ENCODE measurements around the gene HSD11B1.

The HSD11B1 gene

DNA sequence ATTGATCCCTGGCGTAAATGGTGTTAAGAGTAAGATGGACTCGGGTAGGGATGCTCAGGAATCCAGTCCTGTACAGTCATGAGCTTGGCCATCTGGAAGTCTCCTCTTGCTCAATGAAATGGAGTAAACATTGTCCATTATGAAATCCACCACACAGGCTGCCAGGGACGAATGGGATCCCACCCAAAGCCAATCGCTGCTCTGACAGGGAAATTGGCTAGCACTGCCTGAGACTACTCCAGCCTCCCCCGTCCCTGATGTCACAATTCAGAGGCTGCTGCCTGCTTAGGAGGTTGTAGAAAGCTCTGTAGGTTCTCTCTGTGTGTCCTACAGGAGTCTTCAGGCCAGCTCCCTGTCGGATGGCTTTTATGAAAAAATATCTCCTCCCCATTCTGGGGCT lies at the start of gene HSD11B1:
TSS of gene HSD11B1 (plus strand) at position 263 of the 400 bp plus-strand sequence. CDS start at position 360, 97 bp downstream.
- Histone ChIP-seq H3K9me2 (ENCODE audit: low read depth, low read length) (no peaks in the 10 kb centered on the region), H4K20me1 (ENCODE audit: insufficient read depth, low read length) (no peaks in the 10 kb centered on the region), H3F3A (ENCODE audit: insufficient read depth, low read length) (no peaks in the 10 kb centered on the region), H3K4me3 (ENCODE audit: low read depth, low read length, poor library complexity, severe bottlenecking) (no peak within 1 kb of the TSS), H3K9me3 (ENCODE audit: low read length) (no peaks in the 10 kb centered on the region), H3K4me2 (ENCODE audit: low read length) (no peak within 1 kb of the TSS), H3K79me2 (ENCODE audit: insufficient read depth, low read length) (no peaks in the 10 kb centered on the region), H3K4me1 (ENCODE audit: insufficient read depth, low read length, severe bottlenecking) (no peaks in the 10 kb centered on the region), H3K9ac (ENCODE audit: low read length) (no peak within 1 kb of the TSS), H2AFZ (ENCODE audit: low read length) (no peak within 1 kb of the TSS), H3K27me3 (ENCODE audit: insufficient read depth, low read length) (no peaks in the 10 kb centered on the region), H3K27ac (ENCODE audit: low read depth, low read length, poor library complexity, severe bottlenecking) (no peak within 1 kb of the TSS), H3K36me3 (ENCODE audit: insufficient read depth, low read length) (no peaks in the 10 kb centered on the region)
- no peak for TF ChIP-seq EZH2 (IDR thresholded peaks at IDR 0.05; ENCODE audit: borderline replicate concordance, low read length)
- TF ChIP-seq, protein P1, sequence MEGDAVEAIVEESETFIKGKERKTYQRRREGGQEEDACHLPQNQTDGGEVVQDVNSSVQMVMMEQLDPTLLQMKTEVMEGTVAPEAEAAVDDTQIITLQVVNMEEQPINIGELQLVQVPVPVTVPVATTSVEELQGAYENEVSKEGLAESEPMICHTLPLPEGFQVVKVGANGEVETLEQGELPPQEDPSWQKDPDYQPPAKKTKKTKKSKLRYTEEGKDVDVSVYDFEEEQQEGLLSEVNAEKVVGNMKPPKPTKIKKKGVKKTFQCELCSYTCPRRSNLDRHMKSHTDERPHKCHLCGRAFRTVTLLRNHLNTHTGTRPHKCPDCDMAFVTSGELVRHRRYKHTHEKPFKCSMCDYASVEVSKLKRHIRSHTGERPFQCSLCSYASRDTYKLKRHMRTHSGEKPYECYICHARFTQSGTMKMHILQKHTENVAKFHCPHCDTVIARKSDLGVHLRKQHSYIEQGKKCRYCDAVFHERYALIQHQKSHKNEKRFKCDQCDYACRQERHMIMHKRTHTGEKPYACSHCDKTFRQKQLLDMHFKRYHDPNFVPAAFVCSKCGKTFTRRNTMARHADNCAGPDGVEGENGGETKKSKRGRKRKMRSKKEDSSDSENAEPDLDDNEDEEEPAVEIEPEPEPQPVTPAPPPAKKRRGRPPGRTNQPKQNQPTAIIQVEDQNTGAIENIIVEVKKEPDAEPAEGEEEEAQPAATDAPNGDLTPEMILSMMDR (IDR thresholded peaks at IDR 0.05; ENCODE audit: low read length): no peak

DNA sequence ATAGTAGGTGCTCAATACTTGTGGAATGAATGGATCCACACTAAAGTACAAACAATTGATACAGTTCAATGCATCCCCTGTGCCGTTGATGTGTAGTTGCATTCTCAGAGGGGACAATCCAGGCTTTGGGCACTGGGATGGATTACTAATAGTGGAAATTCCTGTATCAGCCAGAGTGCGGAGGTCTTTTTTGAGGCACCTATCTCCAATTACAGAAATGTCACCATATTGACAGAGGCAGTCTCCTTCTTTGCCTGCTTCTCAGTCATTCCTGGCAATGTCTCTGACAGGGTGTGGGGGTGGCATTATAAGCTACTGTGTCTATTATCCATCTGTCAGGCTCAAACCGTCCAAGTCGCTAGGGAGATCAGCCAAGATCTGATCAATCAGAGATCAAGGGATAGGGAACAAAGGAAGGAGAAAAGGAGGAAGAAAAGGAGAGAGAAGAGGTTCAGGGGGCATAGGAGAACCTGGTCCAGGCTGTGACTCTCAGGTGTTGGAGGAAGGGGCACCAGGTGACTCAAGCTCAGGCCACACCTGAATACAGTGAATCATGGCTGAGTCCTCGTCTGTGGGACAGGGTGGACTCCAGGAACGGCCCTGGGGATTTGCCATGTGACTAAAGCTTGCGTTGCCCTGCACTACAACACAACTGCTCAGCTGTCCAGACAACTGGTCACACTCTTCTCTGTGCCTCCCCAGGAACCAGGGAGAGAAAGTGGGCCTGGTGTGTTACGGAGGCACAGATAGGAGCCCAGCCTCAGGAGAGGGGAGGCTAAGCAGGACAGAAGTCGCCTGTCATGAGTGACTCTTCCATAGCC lies 49.0 kb upstream of the HSD11B1 start:
- H3F3A ChIP-seq (ENCODE audit: insufficient read depth, low read length): no peaks in the 10 kb centered on the region
- H3K9me3 ChIP-seq (ENCODE audit: low read length): no peaks in the 10 kb centered on the region
- no peak for TF ChIP-seq EZH2 (IDR thresholded peaks at IDR 0.05; ENCODE audit: borderline replicate concordance, low read length)
- TF ChIP-seq, protein P1 (IDR thresholded peaks at IDR 0.05; ENCODE audit: low read length): no peak
- no peak overlapping the region for H3K27ac ChIP-seq (ENCODE audit: low read depth, low read length, poor library complexity, severe bottlenecking)
- no peak overlapping the region for H2AFZ ChIP-seq (ENCODE audit: low read length)
- no peaks in the 10 kb centered on the region for H3K4me1 ChIP-seq (ENCODE audit: insufficient read depth, low read length, severe bottlenecking)
- H3K9me2 ChIP-seq (ENCODE audit: low read depth, low read length): no peaks in the 10 kb centered on the region
- no peaks in the 10 kb centered on the region for H3K79me2 ChIP-seq (ENCODE audit: insufficient read depth, low read length)
- H4K20me1 ChIP-seq (ENCODE audit: insufficient read depth, low read length): no peaks in the 10 kb centered on the region
- H3K4me3 ChIP-seq (ENCODE audit: low read depth, low read length, poor library complexity, severe bottlenecking): no peak overlapping the region
- H3K4me2 ChIP-seq (ENCODE audit: low read length): no peak overlapping the region
- H3K9ac ChIP-seq (ENCODE audit: low read length): no peak overlapping the region
- H3K36me3 ChIP-seq (ENCODE audit: insufficient read depth, low read length): no peaks in the 10 kb centered on the region
- no peaks in the 10 kb centered on the region for H3K27me3 ChIP-seq (ENCODE audit: insufficient read depth, low read length)

DNA sequence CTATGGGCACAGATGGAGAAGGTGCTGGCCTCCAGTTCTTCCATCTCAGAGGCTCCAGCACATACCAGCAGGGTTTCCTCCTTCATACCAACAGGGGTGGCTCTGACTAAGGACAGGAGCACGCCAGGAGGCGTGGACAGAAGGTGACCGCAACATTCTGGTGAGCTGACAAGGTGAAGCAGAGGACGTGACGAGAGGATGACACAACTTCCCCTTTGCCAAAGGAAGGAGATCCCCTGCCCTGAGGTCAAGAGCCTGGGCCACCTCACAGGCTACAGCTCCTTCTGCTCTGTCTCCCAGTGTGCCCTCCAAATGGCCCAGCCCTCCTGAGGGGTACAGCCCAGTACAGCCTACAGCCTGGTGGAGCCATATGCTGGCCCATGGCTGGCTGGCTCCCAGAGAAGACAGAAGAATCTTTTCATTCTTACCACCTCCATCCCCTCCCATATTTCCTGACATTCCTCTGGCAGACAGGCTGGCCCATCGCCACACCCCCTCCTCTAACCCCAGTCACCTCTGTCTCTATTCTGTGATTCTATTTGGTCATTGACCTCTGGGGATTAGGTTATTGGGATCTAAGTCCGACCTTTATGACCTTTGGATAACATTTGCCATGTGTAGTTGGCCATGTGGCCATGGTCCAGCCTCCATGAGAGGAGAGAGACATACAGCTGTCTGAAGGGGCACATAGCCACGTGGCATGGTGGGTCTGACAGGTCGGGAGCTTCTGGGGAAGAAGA lies 47.3 kb upstream of the HSD11B1 start:
- no peaks in the 10 kb centered on the region for H3K79me2 ChIP-seq (ENCODE audit: insufficient read depth, low read length)
- H3K4me2 ChIP-seq (ENCODE audit: low read length): no peak overlapping the region
- no peaks in the 10 kb centered on the region for H3F3A ChIP-seq (ENCODE audit: insufficient read depth, low read length)
- no peak for TF ChIP-seq EZH2 (IDR thresholded peaks at IDR 0.05; ENCODE audit: borderline replicate concordance, low read length)
- TF ChIP-seq, protein P1 (IDR thresholded peaks at IDR 0.05; ENCODE audit: low read length): no peak
- no peak overlapping the region for H3K4me3 ChIP-seq (ENCODE audit: low read depth, low read length, poor library complexity, severe bottlenecking)
- H3K9me3 ChIP-seq (ENCODE audit: low read length): no peaks in the 10 kb centered on the region
- no peaks in the 10 kb centered on the region for H3K27me3 ChIP-seq (ENCODE audit: insufficient read depth, low read length)
- H3K4me1 ChIP-seq (ENCODE audit: insufficient read depth, low read length, severe bottlenecking): no peaks in the 10 kb centered on the region
- H2AFZ ChIP-seq (ENCODE audit: low read length): no peak overlapping the region
- no peak overlapping the region for H3K27ac ChIP-seq (ENCODE audit: low read depth, low read length, poor library complexity, severe bottlenecking)
- no peaks in the 10 kb centered on the region for H3K36me3 ChIP-seq (ENCODE audit: insufficient read depth, low read length)
- H3K9ac ChIP-seq (ENCODE audit: low read length): no peak overlapping the region
- H4K20me1 ChIP-seq (ENCODE audit: insufficient read depth, low read length): no peaks in the 10 kb centered on the region
- no peaks in the 10 kb centered on the region for H3K9me2 ChIP-seq (ENCODE audit: low read depth, low read length)
